Measurements from ENCODE around the gene IGFLR1. TPM values are rescaled to one million over a fixed set of nuclear protein-coding genes. Genes with fewer than 3 reads are reported as not detected.

The IGFLR1 gene
- total and polyA plus RNA-seq, 9 of the 15 experiments (the other 6 are each of a cell fraction or from before 2014, with no cell fraction given), result 1.0 to 14.3 (median 4.6) TPM

DNA sequence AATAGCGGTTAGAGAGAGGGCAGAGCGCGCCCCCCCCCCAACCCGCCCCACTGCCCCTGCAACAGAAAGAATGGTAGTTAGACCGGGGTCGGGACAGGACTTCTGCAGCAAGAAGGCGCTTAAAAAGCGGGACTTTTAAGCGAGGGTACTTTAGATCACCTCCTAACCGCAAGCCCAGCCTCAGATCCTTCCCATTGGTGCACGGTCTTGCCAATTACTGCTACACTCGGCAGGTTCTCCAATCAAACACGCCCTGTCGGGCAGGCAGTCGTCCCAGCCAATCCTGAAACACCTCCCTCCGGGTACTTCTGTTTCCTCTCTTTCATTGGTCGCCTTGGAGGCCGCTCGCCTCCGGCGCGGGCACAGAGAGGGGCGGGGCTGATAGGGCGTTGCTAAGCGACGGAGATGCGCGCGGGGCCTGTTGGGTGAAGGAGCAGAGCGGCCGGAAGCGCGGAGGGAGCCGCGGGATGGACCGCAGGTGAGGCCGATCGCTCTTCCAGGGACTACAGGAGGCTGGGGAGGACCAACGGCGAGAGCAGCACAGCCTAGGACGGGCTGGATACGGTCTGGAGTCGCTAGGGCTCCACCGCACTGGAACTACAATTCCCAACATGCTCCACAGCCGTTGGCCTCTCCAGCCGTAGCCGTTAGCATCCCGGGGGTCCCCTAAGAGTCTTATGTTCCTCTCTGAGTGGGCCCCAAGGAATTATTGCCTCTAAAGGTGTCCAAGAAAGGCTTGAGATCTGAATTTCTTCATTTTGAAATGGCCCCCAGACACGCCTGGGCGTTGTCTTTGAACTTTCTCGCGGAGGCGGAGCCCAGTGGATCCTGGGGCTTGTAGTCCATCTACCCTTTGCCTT, 15.7 kb upstream of the IGFLR1 start, which contains the start of gene PROSER3 (continued):
- TF ChIP-seq KAT7 (CRISPR knock-in tag; IDR thresholded peaks at IDR 0.05; ENCODE audit: borderline replicate concordance), result no peak
- peak; percentile 66; the same call in 1 of the 2 replicates for TF ChIP-seq NR2C2 (CRISPR knock-in tag; IDR thresholded peaks at IDR 0.05)
- peak; percentile 97 for TF ChIP-seq NR2C2 (tag; IDR thresholded peaks at IDR 0.05)
- TF ChIP-seq, protein P1, sequence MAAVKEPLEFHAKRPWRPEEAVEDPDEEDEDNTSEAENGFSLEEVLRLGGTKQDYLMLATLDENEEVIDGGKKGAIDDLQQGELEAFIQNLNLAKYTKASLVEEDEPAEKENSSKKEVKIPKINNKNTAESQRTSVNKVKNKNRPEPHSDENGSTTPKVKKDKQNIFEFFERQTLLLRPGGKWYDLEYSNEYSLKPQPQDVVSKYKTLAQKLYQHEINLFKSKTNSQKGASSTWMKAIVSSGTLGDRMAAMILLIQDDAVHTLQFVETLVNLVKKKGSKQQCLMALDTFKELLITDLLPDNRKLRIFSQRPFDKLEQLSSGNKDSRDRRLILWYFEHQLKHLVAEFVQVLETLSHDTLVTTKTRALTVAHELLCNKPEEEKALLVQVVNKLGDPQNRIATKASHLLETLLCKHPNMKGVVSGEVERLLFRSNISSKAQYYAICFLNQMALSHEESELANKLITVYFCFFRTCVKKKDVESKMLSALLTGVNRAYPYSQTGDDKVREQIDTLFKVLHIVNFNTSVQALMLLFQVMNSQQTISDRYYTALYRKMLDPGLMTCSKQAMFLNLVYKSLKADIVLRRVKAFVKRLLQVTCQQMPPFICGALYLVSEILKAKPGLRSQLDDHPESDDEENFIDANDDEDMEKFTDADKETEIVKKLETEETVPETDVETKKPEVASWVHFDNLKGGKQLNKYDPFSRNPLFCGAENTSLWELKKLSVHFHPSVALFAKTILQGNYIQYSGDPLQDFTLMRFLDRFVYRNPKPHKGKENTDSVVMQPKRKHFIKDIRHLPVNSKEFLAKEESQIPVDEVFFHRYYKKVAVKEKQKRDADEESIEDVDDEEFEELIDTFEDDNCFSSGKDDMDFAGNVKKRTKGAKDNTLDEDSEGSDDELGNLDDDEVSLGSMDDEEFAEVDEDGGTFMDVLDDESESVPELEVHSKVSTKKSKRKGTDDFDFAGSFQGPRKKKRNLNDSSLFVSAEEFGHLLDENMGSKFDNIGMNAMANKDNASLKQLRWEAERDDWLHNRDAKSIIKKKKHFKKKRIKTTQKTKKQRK (IDR thresholded peaks at IDR 0.05; ENCODE audit: borderline replicate concordance, low read depth, low read length), result peak; percentile 94

DNA sequence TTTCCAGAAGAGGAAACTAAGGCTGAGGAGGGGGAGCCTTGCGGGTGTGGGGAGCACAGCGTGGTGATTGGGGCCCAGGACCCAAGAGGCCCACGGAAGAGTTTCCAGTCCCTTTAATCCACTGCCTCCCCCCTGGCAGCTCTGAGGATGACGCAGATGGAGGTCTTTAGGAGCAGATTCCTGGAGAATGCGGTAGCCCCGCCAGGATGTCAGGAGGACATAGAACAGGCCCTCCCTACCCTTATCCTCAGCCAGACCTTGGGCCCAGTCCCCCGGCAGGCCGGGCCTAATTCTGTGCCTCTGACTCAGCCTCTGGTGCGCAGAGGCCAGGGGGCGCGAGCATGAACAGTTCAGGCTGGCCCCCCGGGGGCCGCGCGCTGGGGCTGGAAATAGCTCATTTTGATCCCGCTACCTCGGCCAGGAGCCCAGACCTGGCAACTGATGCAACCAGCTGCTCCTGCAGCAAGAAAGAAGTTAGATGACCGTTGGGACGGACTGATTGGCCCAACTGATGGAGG, 15.0 kb upstream of the IGFLR1 start:
- intact Hi-C loops (cut with micrococcal nuclease) (no loop called here), in situ Hi-C loops (cut with MboI) (no loop called here)
- H3K4me2 ChIP-seq (ENCODE audit: insufficient read depth, low read length), result peak overlapping the region; percentile 67
- ATAC-seq (peak; percentile 66), FAIRE-seq (no peak), DNase-seq (ENCODE audit: extremely low read depth in 1 of 4, low spot score in 3 of 4) (peak; percentile 46 to 75 (median 52))
- peaks cover 17% of the 10 kb centered on the region for H3K79me2 ChIP-seq (ENCODE audit: control insufficient read depth, insufficient read depth, low read length)
- peak overlapping the region; percentile 83 for H3K27ac ChIP-seq (ENCODE audit: extremely low read depth, low read depth, low read length)
- H4K20me1 ChIP-seq (replicated peaks; ENCODE audit: control insufficient read depth, insufficient read depth, low read length), result no peaks in the 10 kb centered on the region; the same call in 1 of the 2 replicates
- H3K36me3 ChIP-seq (ENCODE audit: control insufficient read depth, insufficient read depth, low read length), result peaks cover 39% of the 10 kb centered on the region; the same call in 2 of the 3 replicates
- H2AFZ ChIP-seq (ENCODE audit: low read depth, low read length), result peak overlapping the region; percentile 56
- H3K4me3 ChIP-seq, result peak overlapping the region; percentile 80
- H3K4me1 ChIP-seq (replicated peaks in 1 of 2; ENCODE audit: control insufficient read depth in 2 of 2, insufficient read depth in 2 of 2, low read length in 2 of 2), result peaks cover 13 to 37% of the 10 kb centered on the region in 2 experiments
- no peaks in the 10 kb centered on the region for H3K9me1 ChIP-seq (ENCODE audit: control insufficient read depth, insufficient read depth, low read length)
- H3K9me3 ChIP-seq (replicated peaks; ENCODE audit: control insufficient read depth, insufficient read depth, low read depth, low read length), result no peaks in the 10 kb centered on the region; the same call in 1 of the 2 replicates
- ChIA-PET CTCF (ENCODE audit: low intra/inter-chr PET ratio) (no interaction called here), POLR2A (interaction anchor here (0.6 to 2.2 kb wide), 4 partner anchors 10 to 17 kb away, joined by 3 to 12 read pairs (median 3); partner anchors contain the start of genes LIN37, PSENEN and U2AF1L4)
- TSS peak; percentile 97 for BruUV-seq (replicated peaks)
- peak overlapping the region; percentile 73 to 93 for H3K9ac ChIP-seq (ENCODE audit: insufficient read depth in 1 of 2, low read depth in 2 of 2, low read length in 2 of 2)
- H3K27me3 ChIP-seq (ENCODE audit: control insufficient read depth in 2 of 2, insufficient read depth in 2 of 2, low read length in 2 of 2), result no peaks in the 10 kb centered on the region
- 6% methylated on average over 15 of the region's 19 CpGs for WGBS (ENCODE audit: insufficient coverage, low coverage, missing lambda C conversion rate)
- TF ChIP-seq, protein P2, sequence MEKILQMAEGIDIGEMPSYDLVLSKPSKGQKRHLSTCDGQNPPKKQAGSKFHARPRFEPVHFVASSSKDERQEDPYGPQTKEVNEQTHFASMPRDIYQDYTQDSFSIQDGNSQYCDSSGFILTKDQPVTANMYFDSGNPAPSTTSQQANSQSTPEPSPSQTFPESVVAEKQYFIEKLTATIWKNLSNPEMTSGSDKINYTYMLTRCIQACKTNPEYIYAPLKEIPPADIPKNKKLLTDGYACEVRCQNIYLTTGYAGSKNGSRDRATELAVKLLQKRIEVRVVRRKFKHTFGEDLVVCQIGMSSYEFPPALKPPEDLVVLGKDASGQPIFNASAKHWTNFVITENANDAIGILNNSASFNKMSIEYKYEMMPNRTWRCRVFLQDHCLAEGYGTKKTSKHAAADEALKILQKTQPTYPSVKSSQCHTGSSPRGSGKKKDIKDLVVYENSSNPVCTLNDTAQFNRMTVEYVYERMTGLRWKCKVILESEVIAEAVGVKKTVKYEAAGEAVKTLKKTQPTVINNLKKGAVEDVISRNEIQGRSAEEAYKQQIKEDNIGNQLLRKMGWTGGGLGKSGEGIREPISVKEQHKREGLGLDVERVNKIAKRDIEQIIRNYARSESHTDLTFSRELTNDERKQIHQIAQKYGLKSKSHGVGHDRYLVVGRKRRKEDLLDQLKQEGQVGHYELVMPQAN (IDR thresholded peaks at IDR 0.05; ENCODE audit: borderline replicate concordance), result no peak
- TF ChIP-seq, protein P3, sequence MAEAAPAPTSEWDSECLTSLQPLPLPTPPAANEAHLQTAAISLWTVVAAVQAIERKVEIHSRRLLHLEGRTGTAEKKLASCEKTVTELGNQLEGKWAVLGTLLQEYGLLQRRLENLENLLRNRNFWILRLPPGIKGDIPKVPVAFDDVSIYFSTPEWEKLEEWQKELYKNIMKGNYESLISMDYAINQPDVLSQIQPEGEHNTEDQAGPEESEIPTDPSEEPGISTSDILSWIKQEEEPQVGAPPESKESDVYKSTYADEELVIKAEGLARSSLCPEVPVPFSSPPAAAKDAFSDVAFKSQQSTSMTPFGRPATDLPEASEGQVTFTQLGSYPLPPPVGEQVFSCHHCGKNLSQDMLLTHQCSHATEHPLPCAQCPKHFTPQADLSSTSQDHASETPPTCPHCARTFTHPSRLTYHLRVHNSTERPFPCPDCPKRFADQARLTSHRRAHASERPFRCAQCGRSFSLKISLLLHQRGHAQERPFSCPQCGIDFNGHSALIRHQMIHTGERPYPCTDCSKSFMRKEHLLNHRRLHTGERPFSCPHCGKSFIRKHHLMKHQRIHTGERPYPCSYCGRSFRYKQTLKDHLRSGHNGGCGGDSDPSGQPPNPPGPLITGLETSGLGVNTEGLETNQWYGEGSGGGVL (CRISPR knock-in tag; IDR thresholded peaks at IDR 0.05), result no peak
- TF ChIP-seq KLF1 (tag; IDR thresholded peaks at IDR 0.05), result no peak
- TF ChIP-seq, protein P4, sequence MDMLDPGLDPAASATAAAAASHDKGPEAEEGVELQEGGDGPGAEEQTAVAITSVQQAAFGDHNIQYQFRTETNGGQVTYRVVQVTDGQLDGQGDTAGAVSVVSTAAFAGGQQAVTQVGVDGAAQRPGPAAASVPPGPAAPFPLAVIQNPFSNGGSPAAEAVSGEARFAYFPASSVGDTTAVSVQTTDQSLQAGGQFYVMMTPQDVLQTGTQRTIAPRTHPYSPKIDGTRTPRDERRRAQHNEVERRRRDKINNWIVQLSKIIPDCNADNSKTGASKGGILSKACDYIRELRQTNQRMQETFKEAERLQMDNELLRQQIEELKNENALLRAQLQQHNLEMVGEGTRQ (CRISPR knock-in tag; IDR thresholded peaks at IDR 0.05), result no peak
- no peak for TF ChIP-seq HLTF (IDR thresholded peaks at IDR 0.05)
- peak; percentile 40; the same call in 1 of the 2 replicates for TF ChIP-seq ERF (CRISPR knock-in tag; IDR thresholded peaks at IDR 0.05)
